Vagina (tissue), 2 donors: ENCODE measurements around the gene COL10A1. TPM values are rescaled to one million over a fixed set of nuclear protein-coding genes. Genes with fewer than 3 reads are reported as not detected.
A peak's percentile ranks its signal among the peaks of the same experiment; 100 is the strongest.

Experiments used
- DNase-seq, 2 donors: peaks; one replicate each; pipeline ENCODE4 v3.0.0-alpha.2; 2017; ENCODE audit errors: extremely low spot score in 2 of 2
- H3K27ac ChIP-seq: fragments of 200-600 bp; sonication (generic); one replicate; pipeline ENCODE4 v1.5.1; 2019
- H3K27me3 ChIP-seq: fragments of 200-600 bp; sonication (generic); one replicate; pipeline ENCODE4 v1.5.1; 2019
- H3K36me3 ChIP-seq, 2 donors: fragments of 200-600 bp; sonication (generic); one replicate each; pipeline ENCODE4 v1.5.1; 2017 to 2019
- H3K4me1 ChIP-seq: fragments of 200-600 bp; sonication (generic); one replicate; pipeline ENCODE4 v1.5.1; 2019
- H3K4me3 ChIP-seq, 2 donors: fragments of 200-600 bp; sonication (generic); 1 replicate in 1 of 2; 2 replicates in 1 of 2; pipeline ENCODE4 v1.5.1; 2016 to 2019
- H3K9me3 ChIP-seq: fragments of 200-600 bp; sonication (generic); one replicate; pipeline ENCODE4 v1.5.1; 2019
- POLR2A ChIP-seq, 2 donors: fragments of 450-650 bp; IDR thresholded peaks; one replicate each; pipeline ENCODE4 v1.6.1; 2017; ENCODE audit warnings: antibody characterized with exemption in 2 of 2, mild to moderate bottlenecking in 2 of 2, moderate library complexity in 2 of 2
- POLR2AphosphoS5 ChIP-seq, 2 donors: sonication (generic); formaldehyde crosslinking; IDR thresholded peaks; one replicate each; pipeline ENCODE4 v1.9.0; 2017; ENCODE audit warnings: antibody characterized with exemption in 2 of 2, mild to moderate bottlenecking in 2 of 2, low read depth in 1 of 2; ENCODE audit not compliant: insufficient read depth in 1 of 2
- intact Hi-C: fragments of 100-400 bp; cut with DNase I; formaldehyde crosslinking; loops from one replicate; pipeline ENCODE4 v1.15.1; 2023
- total RNA-seq: library from RNA; depleted of rRNA; stranded (reverse); fragments of >200 nt; gene quantifications from one replicate; pipeline ENCODE4 v1.2.3, GENCODE V29; 2016
- TF ChIP-seq, protein P1 (sequence below), 3 experiments: fragments of 450-650 bp in 2 of 3; fragments of 200-600 bp in 1 of 3; sonication (generic) in 1 of 3; IDR thresholded peaks; one replicate each; pipeline ENCODE4 v1.5.1; 2017 to 2019; ENCODE audit warnings: antibody characterized with exemption in 3 of 3, mild to moderate bottlenecking in 2 of 3, moderate library complexity in 2 of 3

COL10A1 gene
- total RNA-seq, 1 donor from 2014 or later, result not detected

- H3K27ac ChIP-seq, result no peak overlapping the region
- H3K4me3 ChIP-seq, result no peak overlapping the region
- DNase-seq, result no peak
- no peaks in the 10 kb centered on the region for H3K27me3 ChIP-seq
- no peaks in the 10 kb centered on the region for H3K36me3 ChIP-seq
- intact Hi-C loops, result loop anchor here (10.0 kb wide), 1 partner anchor 75 kb away; no protein-coding TSS in a partner anchor
- no peak for TF ChIP-seq POLR2AphosphoS5 (IDR thresholded peaks at IDR 0.05; ENCODE audit: insufficient read depth in 1 of 2, low read depth in 1 of 2)
- TF ChIP-seq, protein P1, sequence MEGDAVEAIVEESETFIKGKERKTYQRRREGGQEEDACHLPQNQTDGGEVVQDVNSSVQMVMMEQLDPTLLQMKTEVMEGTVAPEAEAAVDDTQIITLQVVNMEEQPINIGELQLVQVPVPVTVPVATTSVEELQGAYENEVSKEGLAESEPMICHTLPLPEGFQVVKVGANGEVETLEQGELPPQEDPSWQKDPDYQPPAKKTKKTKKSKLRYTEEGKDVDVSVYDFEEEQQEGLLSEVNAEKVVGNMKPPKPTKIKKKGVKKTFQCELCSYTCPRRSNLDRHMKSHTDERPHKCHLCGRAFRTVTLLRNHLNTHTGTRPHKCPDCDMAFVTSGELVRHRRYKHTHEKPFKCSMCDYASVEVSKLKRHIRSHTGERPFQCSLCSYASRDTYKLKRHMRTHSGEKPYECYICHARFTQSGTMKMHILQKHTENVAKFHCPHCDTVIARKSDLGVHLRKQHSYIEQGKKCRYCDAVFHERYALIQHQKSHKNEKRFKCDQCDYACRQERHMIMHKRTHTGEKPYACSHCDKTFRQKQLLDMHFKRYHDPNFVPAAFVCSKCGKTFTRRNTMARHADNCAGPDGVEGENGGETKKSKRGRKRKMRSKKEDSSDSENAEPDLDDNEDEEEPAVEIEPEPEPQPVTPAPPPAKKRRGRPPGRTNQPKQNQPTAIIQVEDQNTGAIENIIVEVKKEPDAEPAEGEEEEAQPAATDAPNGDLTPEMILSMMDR (IDR thresholded peaks at IDR 0.05), result no peak
- no peak for TF ChIP-seq POLR2A (IDR thresholded peaks at IDR 0.05)
- H3K9me3 ChIP-seq, result no peaks in the 10 kb centered on the region
- H3K4me1 ChIP-seq, result peaks cover 12% of the 10 kb centered on the region
These were observed 35.7 kb downstream of the COL10A1 start for GRCh38 chr6:116090251-116090650.

DNA sequence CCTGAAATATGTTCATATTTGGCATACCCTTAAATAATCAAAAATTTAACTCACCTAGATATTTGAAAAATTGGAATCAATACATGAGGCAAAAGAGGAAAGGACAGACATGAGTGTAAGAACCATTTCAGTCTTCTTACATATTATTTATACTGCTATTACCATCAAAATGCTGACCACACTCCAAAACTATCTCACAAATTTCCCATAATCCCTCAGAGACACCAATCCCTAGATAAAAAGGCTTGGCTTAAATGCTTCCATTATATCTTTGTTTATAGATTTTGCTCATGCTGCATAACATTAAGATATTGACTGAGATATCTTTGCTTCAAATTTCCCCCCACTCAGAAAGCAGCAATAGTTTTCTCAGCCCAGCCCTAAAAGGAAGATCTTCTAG lies 37.0 kb downstream of the COL10A1 start:
- TF ChIP-seq, protein P1 (IDR thresholded peaks at IDR 0.05), result no peak
- peaks cover 12% of the 10 kb centered on the region for H3K4me1 ChIP-seq
- H3K36me3 ChIP-seq, result no peaks in the 10 kb centered on the region
- intact Hi-C loops, result no loop called here
- no peak overlapping the region for H3K4me3 ChIP-seq
- H3K27ac ChIP-seq, result no peak overlapping the region
- no peaks in the 10 kb centered on the region for H3K9me3 ChIP-seq
- no peaks in the 10 kb centered on the region for H3K27me3 ChIP-seq
- DNase-seq, result no peak

DNA sequence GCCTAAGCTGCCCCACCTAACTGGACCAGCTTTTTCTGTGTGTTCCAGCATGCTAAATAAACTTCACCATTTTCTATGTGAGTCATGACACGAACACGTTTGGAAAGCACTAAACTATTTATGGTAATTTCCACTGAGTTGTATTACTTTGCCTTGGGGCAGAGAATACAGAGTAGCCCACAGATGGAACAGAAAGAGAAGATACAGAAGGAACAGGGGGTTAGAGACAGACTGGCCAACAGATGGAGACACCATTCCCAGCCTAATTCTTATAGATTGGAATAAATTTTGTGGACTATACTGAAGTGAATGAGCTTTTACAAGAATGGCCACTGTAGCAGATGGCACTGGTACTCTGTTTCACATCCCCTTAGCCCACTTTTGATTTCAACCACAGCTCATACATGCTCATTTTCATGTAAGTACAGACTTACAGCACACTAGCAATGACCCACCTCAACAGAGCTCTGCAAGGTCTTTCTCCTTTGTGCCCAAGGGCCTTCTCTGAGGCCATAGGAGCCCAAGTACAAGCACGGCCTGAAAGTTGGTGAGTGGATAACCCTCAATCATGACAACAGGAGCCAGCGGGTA lies 38.4 kb downstream of the COL10A1 start:
- H3K36me3 ChIP-seq, result no peaks in the 10 kb centered on the region
- intact Hi-C loops, result no loop called here

DNA sequence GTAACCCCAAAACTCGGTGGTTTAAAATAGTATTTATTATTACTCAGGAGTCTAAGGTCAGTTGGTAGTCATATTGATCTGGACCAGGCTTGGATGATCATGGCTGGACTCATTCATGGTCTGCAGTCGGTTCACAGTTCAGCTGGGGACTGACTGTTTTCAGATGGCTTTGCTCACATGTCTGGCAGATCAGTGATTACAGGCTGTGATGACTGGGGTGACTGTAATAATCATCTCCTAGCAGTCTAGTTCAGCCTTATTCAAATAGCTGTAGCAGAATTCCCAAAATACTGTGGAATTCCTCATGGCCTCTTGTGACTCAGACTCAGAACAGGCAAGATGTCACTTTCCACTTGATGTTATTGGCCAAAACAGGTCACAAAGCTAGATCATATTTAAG lies 41.6 kb downstream of the COL10A1 start:
- intact Hi-C loops, result no loop called here
- Histone ChIP-seq H3K27me3 (no peaks in the 10 kb centered on the region), H3K4me1 (peaks cover 12% of the 10 kb centered on the region), H3K36me3 (no peaks in the 10 kb centered on the region), H3K27ac (no peak overlapping the region), H3K9me3 (no peaks in the 10 kb centered on the region), H3K4me3 (no peak overlapping the region)
- TF ChIP-seq POLR2AphosphoS5 (IDR thresholded peaks at IDR 0.05; ENCODE audit: insufficient read depth in 1 of 2, low read depth in 1 of 2), result no peak
- no peak for TF ChIP-seq POLR2A (IDR thresholded peaks at IDR 0.05)
- TF ChIP-seq, protein P1 (IDR thresholded peaks at IDR 0.05), result no peak
- DNase-seq, result no peak

More for the DNA sequence above, 38.4 kb downstream of the COL10A1 start:
- TF ChIP-seq, protein P1 (IDR thresholded peaks at IDR 0.05), result no peak
- TF ChIP-seq POLR2A (IDR thresholded peaks at IDR 0.05) (no peak), POLR2AphosphoS5 (IDR thresholded peaks at IDR 0.05; ENCODE audit: insufficient read depth in 1 of 2, low read depth in 1 of 2) (peak in 1 of 2 donors; percentile 33)
- Histone ChIP-seq H3K4me1 (peaks cover 12% of the 10 kb centered on the region), H3K4me3 (no peak overlapping the region), H3K27me3 (no peaks in the 10 kb centered on the region), H3K27ac (no peak overlapping the region), H3K9me3 (no peaks in the 10 kb centered on the region)
- no peak for DNase-seq

DNA sequence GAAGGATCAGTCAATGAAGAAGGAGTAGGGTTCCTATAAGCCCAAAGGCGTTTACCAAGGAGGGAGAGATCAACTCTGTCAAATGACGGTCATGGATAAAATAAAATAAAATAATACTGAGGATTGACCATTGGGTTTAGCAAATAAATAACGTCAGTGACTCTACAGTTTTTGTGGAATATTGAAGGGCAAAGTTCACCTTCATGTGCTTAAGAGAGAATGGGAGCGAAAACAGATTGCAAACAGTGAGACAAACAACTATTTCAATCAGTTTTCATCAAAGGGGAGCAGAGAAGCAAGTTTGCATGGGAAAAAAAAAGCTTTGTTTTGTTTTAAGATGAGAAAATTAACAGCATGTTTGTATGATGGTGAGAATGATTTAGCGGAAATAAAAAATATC lies 42.9 kb downstream of the COL10A1 start:
- no peak for DNase-seq
- H3K36me3 ChIP-seq, result no peaks in the 10 kb centered on the region
- peaks cover 12% of the 10 kb centered on the region for H3K4me1 ChIP-seq
- H3K27ac ChIP-seq, result no peak overlapping the region
- TF ChIP-seq POLR2A (IDR thresholded peaks at IDR 0.05) (no peak), POLR2AphosphoS5 (IDR thresholded peaks at IDR 0.05; ENCODE audit: insufficient read depth in 1 of 2, low read depth in 1 of 2) (no peak)
- TF ChIP-seq, protein P1 (IDR thresholded peaks at IDR 0.05), result no peak
- H3K4me3 ChIP-seq, result no peak overlapping the region
- H3K9me3 ChIP-seq, result no peaks in the 10 kb centered on the region
- H3K27me3 ChIP-seq, result no peaks in the 10 kb centered on the region
- intact Hi-C loops, result no loop called here
